HEK293 (cell line): ENCODE results near the gene CSF3R.

ENCODE experiments used
- CTCF ChIA-PET: fragments of 350-600 bp; formaldehyde crosslinking; extraction: SDS; loops from one replicate; lab custom pipeline; 2021; ENCODE audit warnings: antibody characterized with exemption; lab: Yijun Ruan, JAX
- POLR2A ChIA-PET: fragments of 300-600 bp; formaldehyde crosslinking; extraction: SDS; loops from one replicate; lab custom pipeline; 2020; ENCODE audit warnings: antibody characterized with exemption, inconsistent platforms; lab: Yijun Ruan, JAX
- H3K27ac ChIP-seq: fragments of 200-500 bp; sonication (Bioruptor generic); 2 replicates; pipeline ENCODE4 v1.5.1; 2014; ENCODE audit warnings: low read depth, low read length, control low read depth, inconsistent platforms; ENCODE audit errors: extremely low read depth
- H3K36me3 ChIP-seq, 2 experiments: fragments of 200-500 bp in 1 of 2; sonication (Bioruptor generic) in 1 of 2; 1 replicate in 1 of 2; 2 replicates in 1 of 2; pipeline ENCODE4 v1.5.1; 2014 to 2017; ENCODE audit warnings: inconsistent platforms in 2 of 2, low read length in 2 of 2; ENCODE audit not compliant: control insufficient read depth in 2 of 2, insufficient read depth in 1 of 2
- H3K4me1 ChIP-seq: fragments of 200-500 bp; sonication (Bioruptor generic); 2 replicates; pipeline ENCODE4 v1.5.1; 2014; ENCODE audit warnings: mild to moderate bottlenecking, low read length, inconsistent platforms; ENCODE audit not compliant: control insufficient read depth, insufficient read depth
- H3K4me3 ChIP-seq: 2 replicates; pipeline ENCODE4 v1.5.1; 2011; ENCODE audit warnings: low read depth, mild to moderate bottlenecking, control low read depth, low read length, moderate library complexity
- H3K9me3 ChIP-seq: fragments of 200-500 bp; sonication (Bioruptor generic); 2 replicates; pipeline ENCODE4 v1.5.1; 2014; ENCODE audit warnings: low read depth, low read length, inconsistent platforms; ENCODE audit not compliant: control insufficient read depth, insufficient read depth
- FEZF1 ChIP-seq: fragments of 450-650 bp; formaldehyde crosslinking; IDR thresholded peaks from 2 replicates; pipeline ENCODE4 v1.5.1; 2016; ENCODE audit warnings: missing biosample characterization, missing genetic modification characterization
- GLIS2 ChIP-seq: fragments of 450-650 bp; formaldehyde crosslinking; IDR thresholded peaks from 2 replicates; pipeline ENCODE4 v1.5.1; 2016; ENCODE audit warnings: missing biosample characterization, missing genetic modification characterization
- KLF1 ChIP-seq: fragments of 450-650 bp; formaldehyde crosslinking; IDR thresholded peaks from 2 replicates; pipeline ENCODE4 v1.5.1; 2016; ENCODE audit warnings: missing biosample characterization, missing genetic modification characterization
- OSR2 ChIP-seq: fragments of 450-650 bp; formaldehyde crosslinking; IDR thresholded peaks from 2 replicates; pipeline ENCODE4 v1.5.1; 2016; ENCODE audit warnings: missing biosample characterization, missing genetic modification characterization
- REPIN1 ChIP-seq: fragments of 450-650 bp; formaldehyde crosslinking; IDR thresholded peaks from 2 replicates; pipeline ENCODE4 v1.5.1; 2017; ENCODE audit warnings: missing biosample characterization, missing genetic modification characterization, low read depth
- SALL2 ChIP-seq: fragments of 450-650 bp; formaldehyde crosslinking; IDR thresholded peaks from 2 replicates; pipeline ENCODE4 v1.5.0; 2017; ENCODE audit warnings: missing biosample characterization, mild to moderate bottlenecking, missing genetic modification characterization, borderline replicate concordance
- ZBTB49 ChIP-seq: fragments of 450-650 bp; formaldehyde crosslinking; IDR thresholded peaks from 2 replicates; pipeline ENCODE4 v1.5.1; 2016; ENCODE audit warnings: missing biosample characterization, missing genetic modification characterization, low read depth
- ZFP69B ChIP-seq: fragments of 450-650 bp; formaldehyde crosslinking; IDR thresholded peaks from 2 replicates; pipeline ENCODE4 v1.5.1; 2016; ENCODE audit warnings: missing biosample characterization, missing genetic modification characterization
- ZNF112 ChIP-seq: fragments of 450-650 bp; formaldehyde crosslinking; IDR thresholded peaks from 2 replicates; pipeline ENCODE4 v1.5.0; 2017; ENCODE audit warnings: missing biosample characterization, missing genetic modification characterization
- ZNF114 ChIP-seq: fragments of 450-650 bp; formaldehyde crosslinking; IDR thresholded peaks from 2 replicates; pipeline ENCODE4 v1.5.0; 2017; ENCODE audit warnings: missing biosample characterization, missing genetic modification characterization
- ZNF175 ChIP-seq: fragments of 450-650 bp; formaldehyde crosslinking; IDR thresholded peaks from 2 replicates; pipeline ENCODE4 v1.5.1; 2016; ENCODE audit warnings: missing biosample characterization, missing genetic modification characterization
- ZNF211 ChIP-seq: fragments of 450-650 bp; formaldehyde crosslinking; IDR thresholded peaks from 2 replicates; pipeline ENCODE4 v1.5.1; 2016; ENCODE audit warnings: low read depth, missing biosample characterization, missing genetic modification characterization
- ZNF398 ChIP-seq: fragments of 450-650 bp; formaldehyde crosslinking; IDR thresholded peaks from 2 replicates; pipeline ENCODE4 v1.5.1; 2017; ENCODE audit warnings: missing biosample characterization, missing genetic modification characterization
- ZNF558 ChIP-seq: fragments of 450-650 bp; formaldehyde crosslinking; IDR thresholded peaks from 2 replicates; pipeline ENCODE4 v1.5.1; 2016; ENCODE audit warnings: missing biosample characterization, missing genetic modification characterization
- ZNF600 ChIP-seq: fragments of 450-650 bp; formaldehyde crosslinking; IDR thresholded peaks from 2 replicates; pipeline ENCODE4 v1.5.1; 2016; ENCODE audit warnings: missing biosample characterization, missing genetic modification characterization
- ZNF623 ChIP-seq: fragments of 450-650 bp; formaldehyde crosslinking; IDR thresholded peaks from 2 replicates; pipeline ENCODE4 v1.5.1; 2016; ENCODE audit warnings: missing biosample characterization, missing genetic modification characterization
- ZNF654 ChIP-seq: fragments of 450-650 bp; formaldehyde crosslinking; IDR thresholded peaks from 2 replicates; pipeline ENCODE4 v1.5.1; 2016; ENCODE audit warnings: low read depth, missing biosample characterization, missing genetic modification characterization
- TF ChIP-seq, protein P1 (sequence below): fragments of 450-650 bp; formaldehyde crosslinking; IDR thresholded peaks from 2 replicates; pipeline ENCODE4 v1.5.1; 2016; ENCODE audit warnings: missing biosample characterization, missing genetic modification characterization
- TF ChIP-seq, protein P2 (sequence below): fragments of 450-650 bp; formaldehyde crosslinking; IDR thresholded peaks from 2 replicates; pipeline ENCODE4 v1.5.1; 2017; ENCODE audit warnings: missing biosample characterization, missing genetic modification characterization

The CSF3R gene

DNA sequence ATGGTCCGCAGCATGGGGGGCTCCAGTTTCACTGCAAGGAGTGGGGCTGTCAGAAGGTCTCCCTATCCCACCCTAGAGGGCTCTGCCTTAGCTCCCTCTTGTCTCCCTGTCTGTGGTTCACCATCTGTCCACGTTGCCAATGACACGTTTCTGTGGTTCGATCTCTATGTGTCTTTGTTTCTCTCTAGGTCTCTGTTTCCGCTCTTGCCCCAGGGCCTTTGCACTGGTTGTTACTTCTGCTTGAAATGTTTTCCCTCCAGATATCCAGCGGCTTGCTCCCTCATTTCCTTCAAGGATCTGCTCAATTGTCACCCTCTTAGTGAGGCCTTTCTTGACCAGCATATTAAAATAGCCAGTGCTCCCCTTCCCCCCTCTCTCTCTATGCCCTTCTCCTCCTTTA, 10.1 kb downstream of the CSF3R start:
- Histone ChIP-seq H3K4me1 (no peaks in the 10 kb centered on the region), H3K9me3 (no peaks in the 10 kb centered on the region), H3K36me3 (no peaks in the 10 kb centered on the region)
- CTCF ChIA-PET: interaction anchor here (1.4 kb wide), 1 partner anchor 43 kb away, joined by 5 read pairs; no protein-coding TSS in a partner anchor
- TF ChIP-seq REPIN1 (tag by site-specific recombination): no peak
- no peak for TF ChIP-seq ZNF654
- TF ChIP-seq ZNF623: peak; percentile 97
- TF ChIP-seq ZNF398 (tag by site-specific recombination): no peak
- TF ChIP-seq, all 188 proteins: peak for 1
- Histone ChIP-seq H3K4me3 (no peak overlapping the region), H3K27ac (no peak overlapping the region)
- POLR2A ChIA-PET: no interaction called here

GRCh38 chr1:36471830-36472641, 10.7 kb downstream of the CSF3R start:
- POLR2A ChIA-PET: no interaction called here
- Histone ChIP-seq H3K4me1 (no peaks in the 10 kb centered on the region), H3K9me3 (no peaks in the 10 kb centered on the region), H3K4me3 (no peak overlapping the region), H3K36me3 (no peaks in the 10 kb centered on the region), H3K27ac (no peak overlapping the region)
- CTCF ChIA-PET: interaction anchor here (1.4 kb wide), 1 partner anchor 44 kb away, joined by 5 read pairs; no protein-coding TSS in a partner anchor
- TF ChIP-seq KLF1 (tag by site-specific recombination) (no peak), SALL2 (no peak), FEZF1 (tag by site-specific recombination) (no peak)
- TF ChIP-seq, protein P1, sequence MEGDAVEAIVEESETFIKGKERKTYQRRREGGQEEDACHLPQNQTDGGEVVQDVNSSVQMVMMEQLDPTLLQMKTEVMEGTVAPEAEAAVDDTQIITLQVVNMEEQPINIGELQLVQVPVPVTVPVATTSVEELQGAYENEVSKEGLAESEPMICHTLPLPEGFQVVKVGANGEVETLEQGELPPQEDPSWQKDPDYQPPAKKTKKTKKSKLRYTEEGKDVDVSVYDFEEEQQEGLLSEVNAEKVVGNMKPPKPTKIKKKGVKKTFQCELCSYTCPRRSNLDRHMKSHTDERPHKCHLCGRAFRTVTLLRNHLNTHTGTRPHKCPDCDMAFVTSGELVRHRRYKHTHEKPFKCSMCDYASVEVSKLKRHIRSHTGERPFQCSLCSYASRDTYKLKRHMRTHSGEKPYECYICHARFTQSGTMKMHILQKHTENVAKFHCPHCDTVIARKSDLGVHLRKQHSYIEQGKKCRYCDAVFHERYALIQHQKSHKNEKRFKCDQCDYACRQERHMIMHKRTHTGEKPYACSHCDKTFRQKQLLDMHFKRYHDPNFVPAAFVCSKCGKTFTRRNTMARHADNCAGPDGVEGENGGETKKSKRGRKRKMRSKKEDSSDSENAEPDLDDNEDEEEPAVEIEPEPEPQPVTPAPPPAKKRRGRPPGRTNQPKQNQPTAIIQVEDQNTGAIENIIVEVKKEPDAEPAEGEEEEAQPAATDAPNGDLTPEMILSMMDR (tag by site-specific recombination): 0 out of 2 replicates have a peak, but pooled peaks have one; percentile 10

DNA sequence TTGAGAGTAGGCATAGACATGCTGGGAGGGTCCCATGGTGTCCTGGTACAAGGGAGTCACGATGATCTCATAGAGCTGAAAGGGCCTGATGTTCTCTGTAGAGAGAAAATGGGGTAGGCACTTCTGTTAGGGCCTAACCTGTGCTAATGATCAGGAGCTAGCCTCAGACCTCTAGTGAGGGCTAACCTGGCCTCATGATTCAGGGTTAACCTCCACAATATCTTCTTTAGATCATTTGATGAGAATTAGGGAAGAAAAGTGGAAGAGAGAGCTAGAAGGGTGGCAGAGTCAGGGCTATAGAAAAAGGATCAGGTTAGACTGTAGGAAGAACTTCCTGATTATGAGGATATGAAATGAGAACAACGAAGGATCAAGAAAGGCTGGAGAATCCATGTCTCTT, 13.6 kb downstream of the CSF3R start:
- no peak overlapping the region for H3K4me3 ChIP-seq
- H3K27ac ChIP-seq: no peak overlapping the region
- H3K36me3 ChIP-seq: no peaks in the 10 kb centered on the region
- ChIA-PET CTCF (no interaction called here), POLR2A (interaction anchor here (0.7 kb wide), 1 partner anchor 19 kb away, joined by 3 read pairs; the partner anchor contains the start of gene OSCP1)
- no peaks in the 10 kb centered on the region for H3K4me1 ChIP-seq
- no peaks in the 10 kb centered on the region for H3K9me3 ChIP-seq
- TF ChIP-seq ZNF175: no peak

DNA sequence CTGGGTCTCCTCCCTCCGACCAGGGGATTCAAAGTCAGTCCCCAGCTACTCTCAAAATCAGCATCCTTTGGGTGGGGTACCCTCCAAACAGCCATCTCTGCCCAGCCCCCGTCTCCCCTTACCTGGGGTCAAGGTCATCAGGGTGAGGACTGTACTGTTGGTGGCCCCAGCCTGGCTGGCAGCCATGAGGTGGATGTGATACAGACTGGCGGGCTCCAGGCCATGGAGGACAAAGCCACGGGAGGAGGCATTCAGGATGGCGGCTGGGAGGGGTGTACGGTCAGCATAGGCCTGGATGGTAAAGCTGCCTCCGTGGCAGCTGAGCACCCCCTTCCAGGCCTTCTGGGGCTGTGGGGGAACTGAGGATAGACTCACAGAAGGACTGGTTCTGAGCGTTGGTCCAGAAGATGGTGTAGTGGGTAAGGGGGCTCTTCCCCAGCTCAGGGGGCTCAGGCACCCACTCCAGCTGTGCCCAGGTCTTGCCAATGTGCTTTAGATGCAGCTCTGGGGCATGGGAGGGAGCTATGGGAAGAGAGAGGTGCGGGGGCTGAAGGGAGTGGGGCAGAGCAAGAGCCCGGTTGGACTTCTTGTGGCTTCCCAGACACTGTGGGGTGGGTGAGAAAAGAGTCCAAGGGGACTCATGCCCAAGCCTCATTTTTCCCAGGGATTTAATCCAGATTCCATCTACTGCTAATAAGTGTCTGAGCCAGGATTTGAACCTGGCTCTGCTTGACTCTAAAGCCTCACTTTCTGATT, 14.8 kb downstream of the CSF3R start:
- no peak overlapping the region for H3K27ac ChIP-seq
- H3K36me3 ChIP-seq: no peaks in the 10 kb centered on the region
- CTCF ChIA-PET: no interaction called here
- H3K4me1 ChIP-seq: no peaks in the 10 kb centered on the region
- POLR2A ChIA-PET: interaction anchor here (1.0 kb wide), 1 partner anchor 17 kb away, joined by 3 read pairs; no protein-coding TSS in a partner anchor
- no peaks in the 10 kb centered on the region for H3K9me3 ChIP-seq
- no peak overlapping the region for H3K4me3 ChIP-seq
- no peak for TF ChIP-seq ZNF558
- no peak for TF ChIP-seq OSR2 (tag by site-specific recombination)
- no peak for TF ChIP-seq GLIS2 (tag by site-specific recombination)
- no peak for TF ChIP-seq ZNF600 (tag by site-specific recombination)
- no peak for TF ChIP-seq ZFP69B
- TF ChIP-seq ZNF112 (tag by site-specific recombination): no peak
- no peak for TF ChIP-seq ZNF211
- TF ChIP-seq KLF1 (tag by site-specific recombination): no peak
- no peak for TF ChIP-seq ZBTB49 (tag by site-specific recombination)
- no peak for TF ChIP-seq ZNF114
- TF ChIP-seq, protein P2, sequence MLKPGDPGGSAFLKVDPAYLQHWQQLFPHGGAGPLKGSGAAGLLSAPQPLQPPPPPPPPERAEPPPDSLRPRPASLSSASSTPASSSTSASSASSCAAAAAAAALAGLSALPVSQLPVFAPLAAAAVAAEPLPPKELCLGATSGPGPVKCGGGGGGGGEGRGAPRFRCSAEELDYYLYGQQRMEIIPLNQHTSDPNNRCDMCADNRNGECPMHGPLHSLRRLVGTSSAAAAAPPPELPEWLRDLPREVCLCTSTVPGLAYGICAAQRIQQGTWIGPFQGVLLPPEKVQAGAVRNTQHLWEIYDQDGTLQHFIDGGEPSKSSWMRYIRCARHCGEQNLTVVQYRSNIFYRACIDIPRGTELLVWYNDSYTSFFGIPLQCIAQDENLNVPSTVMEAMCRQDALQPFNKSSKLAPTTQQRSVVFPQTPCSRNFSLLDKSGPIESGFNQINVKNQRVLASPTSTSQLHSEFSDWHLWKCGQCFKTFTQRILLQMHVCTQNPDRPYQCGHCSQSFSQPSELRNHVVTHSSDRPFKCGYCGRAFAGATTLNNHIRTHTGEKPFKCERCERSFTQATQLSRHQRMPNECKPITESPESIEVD (tag by site-specific recombination): no peak
